NT2/D1 (cell line): Measurements from ENCODE around the gene ZNF283.
A peak's percentile ranks its signal among the peaks of the same experiment; 100 is the strongest.
"Not testable (repeated sequence)": the region's sequence is repeated elsewhere in the genome, so short reads cannot be mapped to it uniquely, and the experiment has no call there.

Experiments
- DNase-seq: peaks from one replicate; pipeline ENCODE4 v3.0.0-alpha.2; 2011; ENCODE audit warnings: low read depth, low spot score
- H3K27me3 ChIP-seq: 2 replicates; pipeline ENCODE4 v1.6.0; 2011; ENCODE audit warnings: mild to moderate bottlenecking; ENCODE audit not compliant: insufficient read length, insufficient read depth
- H3K36me3 ChIP-seq: 2 replicates; pipeline ENCODE4 v1.6.1; 2011; ENCODE audit warnings: mild to moderate bottlenecking, low read length, mixed read lengths; ENCODE audit not compliant: insufficient read depth, insufficient read length
- H3K4me1 ChIP-seq: 2 replicates; pipeline ENCODE4 v1.5.1; 2011; ENCODE audit not compliant: insufficient read depth, insufficient read length
- H3K4me3 ChIP-seq: 2 replicates; pipeline ENCODE4 v1.5.1; 2011; ENCODE audit warnings: low read depth; ENCODE audit not compliant: insufficient read length
- H3K9ac ChIP-seq: 2 replicates; pipeline ENCODE4 v1.6.0; 2011; ENCODE audit warnings: low read depth; ENCODE audit not compliant: insufficient read length
- H3K9me3 ChIP-seq: 2 replicates; pipeline ENCODE4 v1.5.1; 2011; ENCODE audit warnings: mild to moderate bottlenecking, low read length; ENCODE audit not compliant: insufficient read depth
- SUZ12 ChIP-seq: IDR thresholded peaks from 2 replicates; pipeline ENCODE4 v1.6.1; 2011; ENCODE audit not compliant: insufficient read length, insufficient read depth; ENCODE audit errors: extremely low read depth
- YY1 ChIP-seq: IDR thresholded peaks from 2 replicates; pipeline ENCODE4 v1.6.1; 2011; ENCODE audit not compliant: insufficient read length, insufficient read depth
- ZNF274 ChIP-seq: IDR thresholded peaks from 2 replicates; pipeline ENCODE4 v1.6.1; 2011; ENCODE audit warnings: mild to moderate bottlenecking, low read depth, low read length

ZNF283 gene

DNA sequence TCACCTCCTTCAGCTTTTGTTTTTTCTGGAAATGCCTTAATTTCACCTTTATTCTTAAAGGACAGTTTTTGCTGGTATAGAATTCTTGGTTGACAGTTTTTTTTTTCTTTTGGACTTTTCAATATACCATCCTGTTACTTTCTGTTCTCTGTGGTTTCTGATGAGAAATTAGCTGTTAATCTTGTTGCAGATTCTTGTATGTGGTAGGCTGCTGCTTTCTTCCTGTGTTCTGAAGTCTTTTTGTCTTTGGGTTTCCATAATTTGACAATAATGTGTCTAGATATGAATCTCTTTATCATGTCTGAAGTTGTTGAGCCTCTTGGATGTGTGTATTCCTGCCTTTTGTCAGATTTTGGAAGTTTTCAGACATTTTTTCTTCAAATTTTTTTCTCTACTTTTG, 12.0 kb downstream of the ZNF283 start:
- no peak overlapping the region for H3K4me3 ChIP-seq
- no peaks in the 10 kb centered on the region for H3K4me1 ChIP-seq
- peaks cover 68% of the 10 kb centered on the region for H3K36me3 ChIP-seq
- no peaks in the 10 kb centered on the region for H3K27me3 ChIP-seq
- no peak for DNase-seq
- TF ChIP-seq SUZ12 (no peak), YY1 (no peak)
- no peak overlapping the region for H3K9ac ChIP-seq
- H3K9me3 ChIP-seq, result peaks cover 70% of the 10 kb centered on the region

DNA sequence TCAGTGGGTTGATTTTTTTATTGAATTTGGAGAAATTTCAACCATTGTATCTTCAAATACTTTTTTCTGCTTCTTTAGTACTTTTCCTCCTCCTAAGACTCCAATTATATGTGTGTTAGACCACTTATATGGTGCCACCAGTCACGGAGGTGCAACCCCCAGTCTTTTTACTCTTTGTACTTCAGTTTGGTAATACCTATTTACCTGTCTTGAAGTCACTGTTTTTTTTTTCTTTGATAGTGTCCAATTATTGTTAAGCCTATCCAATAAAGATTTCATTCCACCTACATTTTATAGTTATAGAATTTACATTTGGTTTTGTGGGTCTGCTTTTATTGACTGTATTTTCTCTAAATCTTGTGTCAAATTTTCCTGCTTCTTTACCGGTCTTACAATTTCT, 14.9 kb downstream of the ZNF283 start:
- Histone ChIP-seq H3K4me3 (no peak overlapping the region), H3K4me1 (no peaks in the 10 kb centered on the region), H3K9me3 (peaks cover 91% of the 10 kb centered on the region), H3K36me3 (peaks cover 58% of the 10 kb centered on the region), H3K9ac (no peak overlapping the region), H3K27me3 (no peaks in the 10 kb centered on the region)
- TF ChIP-seq ZNF274 (no peak), SUZ12 (no peak), YY1 (no peak)
- no peak for DNase-seq

DNA sequence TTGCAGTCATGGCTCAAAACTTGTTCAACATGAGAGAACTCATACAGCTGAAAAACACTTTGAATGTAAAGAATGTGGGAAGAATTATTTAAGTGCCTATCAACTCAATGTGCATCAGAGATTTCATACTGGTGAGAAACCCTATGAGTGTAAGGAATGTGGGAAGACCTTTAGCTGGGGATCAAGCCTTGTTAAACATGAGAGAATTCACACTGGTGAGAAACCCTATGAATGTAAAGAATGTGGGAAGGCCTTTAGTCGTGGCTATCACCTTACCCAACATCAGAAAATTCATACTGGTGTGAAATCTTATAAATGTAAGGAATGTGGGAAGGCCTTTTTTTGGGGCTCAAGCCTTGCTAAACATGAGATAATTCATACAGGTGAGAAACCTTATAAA, 20.1 kb downstream of the ZNF283 start:
- DNase-seq, result no peak
- Histone ChIP-seq H3K27me3 (no peaks in the 10 kb centered on the region), H3K36me3 (peaks cover 47% of the 10 kb centered on the region), H3K4me1 (no peaks in the 10 kb centered on the region), H3K9ac (no peak overlapping the region), H3K4me3 (no peak overlapping the region), H3K9me3 (peaks cover 96% of the 10 kb centered on the region)
- TF ChIP-seq YY1 (no peak), SUZ12 (no peak), ZNF274 (peak; percentile 88)

DNA sequence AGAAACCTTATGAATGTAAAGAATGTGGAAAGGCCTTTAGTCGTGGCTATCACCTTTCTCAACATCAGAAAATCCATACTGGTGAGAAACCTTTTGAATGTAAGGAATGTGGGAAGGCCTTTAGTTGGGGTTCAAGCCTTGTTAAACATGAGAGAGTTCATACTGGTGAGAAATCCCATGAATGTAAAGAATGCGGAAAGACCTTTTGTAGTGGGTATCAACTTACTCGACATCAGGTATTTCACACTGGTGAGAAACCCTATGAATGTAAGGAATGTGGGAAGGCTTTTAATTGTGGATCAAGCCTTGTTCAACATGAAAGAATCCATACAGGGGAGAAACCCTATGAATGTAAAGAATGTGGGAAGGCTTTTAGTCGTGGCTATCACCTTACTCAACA, 20.8 kb downstream of the ZNF283 start:
- Histone ChIP-seq H3K4me3 (no peak overlapping the region), H3K4me1 (no peaks in the 10 kb centered on the region)
- TF ChIP-seq YY1, result no peak
- no peak for TF ChIP-seq SUZ12
- TF ChIP-seq ZNF274, result no peak

DNA sequence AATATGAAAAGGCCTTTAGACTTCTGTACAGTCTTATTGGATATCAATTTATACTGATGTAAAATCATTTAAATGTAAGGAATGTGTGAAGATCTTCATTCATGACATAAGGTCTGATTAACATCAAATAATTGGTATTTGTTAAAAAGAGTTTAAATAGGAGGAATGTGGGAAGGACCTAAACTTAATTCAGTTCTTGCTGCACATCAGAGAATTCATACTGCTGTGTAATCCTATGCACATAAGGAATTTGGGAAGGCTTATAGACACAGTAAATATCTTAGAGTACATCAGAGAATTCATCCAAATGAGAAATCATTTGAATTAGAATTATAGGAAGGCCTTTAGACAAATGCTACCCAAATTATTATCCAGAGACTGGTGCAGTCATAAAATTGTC, 21.7 kb downstream of the ZNF283 start:
- TF ChIP-seq SUZ12 (no peak), ZNF274 (peak; percentile 23; the same call in 1 of the 2 replicates)
- no peak overlapping the region for H3K4me3 ChIP-seq
- peaks cover 89% of the 10 kb centered on the region for H3K9me3 ChIP-seq
- no peak for DNase-seq
- H3K36me3 ChIP-seq, result peaks cover 39% of the 10 kb centered on the region
- H3K27me3 ChIP-seq, result no peaks in the 10 kb centered on the region
- no peak overlapping the region for H3K9ac ChIP-seq
- no peaks in the 10 kb centered on the region for H3K4me1 ChIP-seq

More for the DNA sequence above, 20.8 kb downstream of the ZNF283 start:
- no peaks in the 10 kb centered on the region for H3K27me3 ChIP-seq
- peaks cover 42% of the 10 kb centered on the region for H3K36me3 ChIP-seq
- H3K9me3 ChIP-seq, result peaks cover 96% of the 10 kb centered on the region
- DNase-seq, result no peak
- no peak overlapping the region for H3K9ac ChIP-seq

DNA sequence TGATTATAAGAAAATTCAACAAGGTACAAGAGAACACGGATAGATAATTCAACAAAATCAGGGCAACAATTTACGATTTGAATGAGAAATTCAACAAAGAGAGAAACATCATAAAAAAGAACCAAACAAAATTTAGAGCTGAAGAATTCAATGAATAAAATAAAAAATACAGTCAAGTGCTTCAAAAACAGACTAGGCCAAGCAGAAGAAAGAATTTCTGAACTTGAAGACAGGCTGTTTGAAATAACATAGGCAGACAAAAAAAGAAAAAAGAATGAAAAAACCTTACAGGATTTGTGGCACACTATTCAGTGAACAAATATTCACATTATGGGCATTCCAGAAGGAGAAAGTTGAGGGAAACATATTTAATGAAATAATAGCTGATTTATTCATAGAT, 31.1 kb downstream of the ZNF283 start:
- H3K9ac ChIP-seq, result no peak overlapping the region
- no peak for DNase-seq
- no peaks in the 10 kb centered on the region for H3K36me3 ChIP-seq
- H3K4me3 ChIP-seq, result no peak overlapping the region
- H3K4me1 ChIP-seq, result no peaks in the 10 kb centered on the region
- no peaks in the 10 kb centered on the region for H3K27me3 ChIP-seq
- peaks cover 31% of the 10 kb centered on the region for H3K9me3 ChIP-seq
- TF ChIP-seq YY1 (no peak), ZNF274 (no peak), SUZ12 (no peak)

DNA sequence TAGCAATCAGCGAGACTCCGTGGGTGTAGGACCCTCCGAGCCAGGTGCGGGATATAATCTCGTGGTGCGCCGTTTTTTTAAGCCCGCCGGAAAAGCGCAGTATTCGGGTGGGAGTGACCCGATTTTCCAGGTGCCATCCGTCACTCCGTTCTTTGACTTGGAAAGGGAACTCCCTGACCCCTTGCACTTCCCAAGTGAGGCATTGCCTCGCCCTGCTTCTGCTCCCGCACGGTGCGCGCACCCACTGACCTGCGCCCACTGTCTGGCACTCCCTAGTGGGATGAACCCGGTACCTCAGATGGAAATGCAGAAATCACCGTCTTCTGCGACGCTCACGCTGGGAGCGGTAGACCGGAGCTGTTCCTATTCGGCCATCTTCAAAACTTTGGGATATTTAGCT, 39.8 kb downstream of the ZNF283 start:
- DNase-seq, H3K4me1 ChIP-seq, H3K36me3 ChIP-seq, H3K4me3 ChIP-seq, H3K9ac ChIP-seq, H3K27me3 ChIP-seq: not testable (repeated sequence)
- peaks cover 58% of the 10 kb centered on the region for H3K9me3 ChIP-seq
